ENCODE results near the gene PRPH. TPM values are rescaled to one million over a fixed set of nuclear protein-coding genes. Genes with fewer than 3 reads are reported as not detected.

PRPH gene
- total and polyA plus RNA-seq, 2 of the 8 experiments (the other 6 are each of a cell fraction or from before 2014, with no cell fraction given): 0.79 to 1.4 TPM

DNA sequence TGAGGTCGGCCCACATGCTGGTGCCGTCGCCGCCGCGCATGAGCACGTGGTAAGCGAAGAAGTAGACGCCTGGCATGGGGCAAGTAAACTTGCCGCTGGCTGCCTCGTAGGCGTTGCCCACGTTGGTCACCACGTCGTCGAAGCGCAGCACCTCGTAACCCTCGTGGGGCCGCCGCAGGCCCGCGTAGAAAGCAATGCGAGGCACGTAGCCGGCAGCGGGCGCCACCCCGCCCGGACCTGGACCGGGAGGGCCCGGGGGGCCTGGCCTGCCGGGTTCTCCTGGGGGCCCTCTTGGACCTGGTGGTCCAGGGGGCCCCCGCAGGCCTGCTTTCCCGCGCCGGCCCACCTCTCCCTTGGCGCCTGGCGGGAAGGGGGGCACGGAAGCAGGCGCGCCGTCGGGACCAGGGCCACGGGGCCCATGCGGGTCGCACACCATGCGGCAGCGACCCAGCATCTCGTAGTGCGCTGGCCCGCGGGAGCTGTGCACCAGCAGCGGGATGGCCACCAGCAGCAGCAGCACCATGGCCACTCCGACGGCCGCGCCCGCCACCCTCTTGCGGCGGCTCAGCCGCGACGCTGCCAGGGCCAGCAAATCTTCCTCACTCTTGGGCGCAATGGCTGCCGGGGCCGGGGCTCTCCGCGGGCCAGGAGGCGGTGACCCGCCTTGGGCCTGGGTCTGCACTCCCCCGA lies 41.2 kb downstream of the PRPH start (continued):
- no peak for TF ChIP-seq CBX8 (IDR thresholded peaks at IDR 0.05; ENCODE audit: borderline replicate concordance, low read depth, low read length)
- no peak for TF ChIP-seq KDM1A (IDR thresholded peaks at IDR 0.05; ENCODE audit: borderline replicate concordance, low read length)
- TF ChIP-seq SIRT6 (IDR thresholded peaks at IDR 0.05; ENCODE audit: low read length): no peak
- TF ChIP-seq E2F6 (IDR thresholded peaks at IDR 0.05): peak; percentile 97
- peak; percentile 47; the same call in 1 of the 2 replicates for TF ChIP-seq RBBP5 (IDR thresholded peaks at IDR 0.05; ENCODE audit: borderline replicate concordance, low read depth, low read length)
- no peak for TF ChIP-seq SP1 (IDR thresholded peaks at IDR 0.05; ENCODE audit: low read depth, low read length)
- TF ChIP-seq POLR2A (IDR thresholded peaks at IDR 0.05; ENCODE audit: control extremely low read depth in 1 of 2, low read depth in 2 of 2, low read length in 2 of 2): no peak
- no peak for TF ChIP-seq USF2 (IDR thresholded peaks at IDR 0.05; ENCODE audit: low read length)
- peak; percentile 24 for TF ChIP-seq RNF2 (IDR thresholded peaks at IDR 0.05; ENCODE audit: borderline replicate concordance, low read depth, low read length, missing control alignments, poor library complexity, severe bottlenecking)
- TF ChIP-seq CHD1 (IDR thresholded peaks at IDR 0.05; ENCODE audit: low read depth, low read length): no peak

Data from H1 (cell line).